GM06990 (cell line): ENCODE measurements around the gene C11orf24.

Experiments used
- DNase-seq: peaks from one replicate; pipeline ENCODE4 v3.0.0-alpha.2; 2011; ENCODE audit not compliant: insufficient read length; ENCODE audit errors: extremely low read depth
- H3K27me3 ChIP-seq: replicated peaks from 2 replicates; pipeline ENCODE4 v1.6.0; 2011; ENCODE audit warnings: low read length; ENCODE audit not compliant: control insufficient read depth, insufficient read depth
- H3K36me3 ChIP-seq: 2 replicates; pipeline ENCODE4 v1.5.1; 2011; ENCODE audit warnings: low read length; ENCODE audit not compliant: control insufficient read depth, insufficient read depth
- H3K4me3 ChIP-seq: replicated peaks from 2 replicates; pipeline ENCODE4 v1.5.1; 2011; ENCODE audit warnings: low read depth, mild to moderate bottlenecking, control low read depth, low read length
- CTCF ChIP-seq: IDR thresholded peaks from 2 replicates; pipeline ENCODE4 v1.5.1; 2011; ENCODE audit warnings: low read length, control low read depth, mild to moderate bottlenecking, inconsistent platforms; ENCODE audit not compliant: insufficient read depth, poor library complexity, severe bottlenecking

Gene C11orf24

GRCh38 chr11:68271781-68272608 is at the start of gene C11orf24:
C11orf24 (minus strand) TSS chr11:68271973; CDS start chr11:68263767, 8,206 bp downstream.
- DNase-seq, result peak; percentile 99
- no peaks in the 10 kb centered on the region for H3K27me3 ChIP-seq
- H3K36me3 ChIP-seq, result peaks cover 8% of the 10 kb centered on the region
- TF ChIP-seq CTCF, result no peak
- H3K4me3 ChIP-seq, result peak within 1 kb of the TSS; percentile 98

- H3K4me3 ChIP-seq, result no peak overlapping the region
- DNase-seq, result no peak
- no peaks in the 10 kb centered on the region for H3K27me3 ChIP-seq
- TF ChIP-seq CTCF, result no peak
- H3K36me3 ChIP-seq, result no peaks in the 10 kb centered on the region
Measured at GRCh38 chr11:68317147-68317785, 45.5 kb upstream of the C11orf24 start.

- DNase-seq, result no peak
- no peak for TF ChIP-seq CTCF
- no peaks in the 10 kb centered on the region for H3K27me3 ChIP-seq
- H3K36me3 ChIP-seq, result no peaks in the 10 kb centered on the region
- H3K4me3 ChIP-seq, result no peak overlapping the region
Measured at GRCh38 chr11:68315171-68315920, 43.6 kb upstream of the C11orf24 start.

GRCh38 chr11:68314203-68315170 is 42.7 kb upstream of the C11orf24 start:
- no peak overlapping the region for H3K4me3 ChIP-seq
- TF ChIP-seq CTCF, result no peak
- no peak for DNase-seq

GRCh38 chr11:68313574-68314202 is 41.9 kb upstream of the C11orf24 start:
- no peak for DNase-seq

More at GRCh38 chr11:68314203-68315170, 42.7 kb upstream of the C11orf24 start:
- Histone ChIP-seq H3K36me3 (no peaks in the 10 kb centered on the region), H3K27me3 (no peaks in the 10 kb centered on the region)

More at GRCh38 chr11:68313574-68314202, 41.9 kb upstream of the C11orf24 start:
- TF ChIP-seq CTCF, result no peak
- Histone ChIP-seq H3K4me3 (peak overlapping the region; percentile 59), H3K27me3 (no peaks in the 10 kb centered on the region), H3K36me3 (no peaks in the 10 kb centered on the region)
